Subcutaneous abdominal adipose tissue (tissue), 5 donors: ENCODE data around the gene KCNJ16.

Source experiments
- H3K27ac ChIP-seq: one replicate; pipeline ENCODE4 v1.7.0; 2013; ENCODE audit warnings: low read depth, mild to moderate bottlenecking, inconsistent platforms, low read length, moderate library complexity
- H3K27me3 ChIP-seq, 5 donors: one replicate each; pipeline ENCODE4 v1.7.0; 2013; ENCODE audit warnings: low read length in 5 of 5, inconsistent platforms in 1 of 5; ENCODE audit not compliant: control insufficient read depth in 5 of 5, insufficient read depth in 4 of 5
- H3K36me3 ChIP-seq, 5 donors: one replicate each; pipeline ENCODE4 v1.7.0; 2013; ENCODE audit warnings: low read length in 5 of 5; ENCODE audit not compliant: control insufficient read depth in 5 of 5, insufficient read depth in 5 of 5
- H3K4me1 ChIP-seq, 5 donors: one replicate each; pipeline ENCODE4 v1.7.0; 2013; ENCODE audit warnings: low read length in 5 of 5, mild to moderate bottlenecking in 3 of 5, moderate library complexity in 1 of 5; ENCODE audit not compliant: control insufficient read depth in 5 of 5, insufficient read depth in 5 of 5
- H3K4me3 ChIP-seq, 5 donors: one replicate each; pipeline ENCODE4 v1.7.0; 2013; ENCODE audit warnings: low read length in 5 of 5, low read depth in 1 of 5
- H3K9ac ChIP-seq, 5 donors: one replicate each; pipeline ENCODE4 v1.7.0; 2013; ENCODE audit warnings: low read length in 5 of 5, mild to moderate bottlenecking in 4 of 5, moderate library complexity in 3 of 5
- H3K9me3 ChIP-seq, 5 donors: one replicate each; pipeline ENCODE4 v1.7.0; 2013; ENCODE audit warnings: low read length in 5 of 5; ENCODE audit not compliant: control insufficient read depth in 5 of 5
- donor health status: healthy.
- donor health status: healthy.
- donor health status: healthy.
- donor health status: healthy.
- donor health status: healthy.

KCNJ16 gene

DNA sequence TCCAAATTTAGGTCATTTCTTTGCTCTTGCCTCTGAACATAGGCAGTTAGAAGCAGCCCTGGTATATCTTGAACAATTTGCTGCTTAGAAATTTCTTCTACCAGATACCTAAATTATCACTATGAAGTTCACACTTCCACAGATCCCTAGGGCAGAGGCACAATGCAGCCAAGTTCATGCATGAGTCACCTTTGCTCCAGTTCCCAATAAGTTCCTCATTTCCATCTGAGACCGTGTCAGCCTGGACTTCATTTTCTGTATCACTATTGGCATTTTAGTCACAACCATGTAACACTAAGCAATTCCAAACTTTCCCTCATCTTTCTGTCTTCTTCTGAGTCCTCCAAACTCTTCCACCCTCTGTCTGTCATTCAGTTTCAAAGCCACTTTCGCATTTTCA, 45.0 kb downstream of the KCNJ16 start:
- no peak overlapping the region for H3K4me3 ChIP-seq
- H3K27me3 ChIP-seq, result no peaks in the 10 kb centered on the region
- H3K9me3 ChIP-seq, result peaks cover 0 to 14% (median 12%) of the 10 kb centered on the region in 5 donors
- H3K4me1 ChIP-seq, result peaks cover 0 to 33% (median 6%) of the 10 kb centered on the region in 5 donors
- H3K9ac ChIP-seq, result no peak overlapping the region
- H3K27ac ChIP-seq, result no peak overlapping the region
- no peaks in the 10 kb centered on the region for H3K36me3 ChIP-seq

DNA sequence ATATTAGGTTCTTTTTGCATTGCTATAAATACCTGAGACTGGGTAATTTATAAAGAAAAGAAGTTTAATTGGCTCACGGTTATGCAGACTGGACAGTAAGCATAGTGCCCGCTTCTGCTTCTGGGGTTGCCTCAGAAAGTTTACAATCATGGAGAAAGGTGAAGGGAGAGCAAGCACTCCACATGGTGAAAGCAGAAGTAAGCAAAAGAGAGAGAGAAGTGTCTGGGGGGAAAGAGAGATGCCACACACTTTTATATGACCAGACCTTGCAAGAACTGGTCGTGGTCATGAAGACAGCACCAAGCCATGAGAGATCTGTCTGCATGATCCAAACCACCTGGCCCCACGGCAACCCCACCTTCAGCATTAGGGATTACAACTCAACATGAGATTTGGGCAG, 45.4 kb downstream of the KCNJ16 start:
- Histone ChIP-seq H3K36me3 (no peaks in the 10 kb centered on the region), H3K9ac (no peak overlapping the region), H3K27me3 (no peaks in the 10 kb centered on the region), H3K9me3 (peaks cover 0 to 14% (median 12%) of the 10 kb centered on the region in 5 donors), H3K4me1 (peaks cover 0 to 33% (median 6%) of the 10 kb centered on the region in 5 donors), H3K4me3 (no peak overlapping the region), H3K27ac (no peak overlapping the region)

DNA sequence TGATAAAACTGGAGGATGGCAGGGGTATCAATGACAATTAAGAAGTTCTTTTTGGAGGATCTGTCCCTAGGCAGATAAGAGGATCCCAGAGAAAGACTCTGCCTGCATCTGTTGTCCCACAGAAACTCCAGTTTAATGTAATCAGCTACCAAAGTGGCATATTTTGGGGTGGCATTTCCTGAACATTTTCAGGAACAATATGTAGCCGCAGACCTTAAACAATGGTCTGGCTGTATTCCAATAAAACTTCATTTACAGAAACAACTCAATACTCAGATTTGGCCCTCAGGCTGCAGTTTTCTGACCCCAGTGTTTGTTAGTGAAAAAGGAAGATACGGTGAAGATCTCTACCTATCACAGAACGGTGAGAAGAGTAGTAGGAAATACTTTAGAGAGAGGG, 46.1 kb downstream of the KCNJ16 start:
- no peak overlapping the region for H3K27ac ChIP-seq
- H3K9ac ChIP-seq, result no peak overlapping the region

DNA sequence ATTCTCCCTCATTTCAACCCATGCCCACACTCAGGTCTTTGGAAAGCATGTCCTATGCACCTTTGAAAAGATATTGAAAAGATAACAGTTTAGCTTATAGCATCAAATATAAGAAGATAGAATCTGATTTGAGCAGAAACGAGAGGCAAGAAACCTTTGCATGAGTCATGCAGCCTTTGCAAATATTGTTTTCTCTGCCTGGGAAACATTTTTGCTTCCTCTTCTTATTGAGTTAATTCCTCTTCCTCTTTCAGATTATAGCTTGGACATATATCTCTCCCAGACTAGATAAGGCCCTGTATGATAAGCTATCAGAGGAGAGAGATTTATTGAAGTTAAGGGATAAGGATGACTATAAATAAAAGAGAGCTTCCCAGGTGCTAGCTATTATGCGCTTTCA, 48.2 kb downstream of the KCNJ16 start:
- Histone ChIP-seq H3K27me3 (no peaks in the 10 kb centered on the region), H3K4me1 (peaks cover 0 to 33% (median 6%) of the 10 kb centered on the region in 5 donors), H3K9me3 (peaks cover 0 to 14% (median 12%) of the 10 kb centered on the region in 5 donors), H3K9ac (no peak overlapping the region), H3K27ac (no peak overlapping the region), H3K4me3 (no peak overlapping the region), H3K36me3 (no peaks in the 10 kb centered on the region)

More for the DNA sequence above, 46.1 kb downstream of the KCNJ16 start:
- Histone ChIP-seq H3K9me3 (peaks cover 0 to 14% (median 12%) of the 10 kb centered on the region in 5 donors), H3K36me3 (no peaks in the 10 kb centered on the region), H3K4me1 (peaks cover 0 to 33% (median 6%) of the 10 kb centered on the region in 5 donors), H3K4me3 (no peak overlapping the region), H3K27me3 (no peaks in the 10 kb centered on the region)

DNA sequence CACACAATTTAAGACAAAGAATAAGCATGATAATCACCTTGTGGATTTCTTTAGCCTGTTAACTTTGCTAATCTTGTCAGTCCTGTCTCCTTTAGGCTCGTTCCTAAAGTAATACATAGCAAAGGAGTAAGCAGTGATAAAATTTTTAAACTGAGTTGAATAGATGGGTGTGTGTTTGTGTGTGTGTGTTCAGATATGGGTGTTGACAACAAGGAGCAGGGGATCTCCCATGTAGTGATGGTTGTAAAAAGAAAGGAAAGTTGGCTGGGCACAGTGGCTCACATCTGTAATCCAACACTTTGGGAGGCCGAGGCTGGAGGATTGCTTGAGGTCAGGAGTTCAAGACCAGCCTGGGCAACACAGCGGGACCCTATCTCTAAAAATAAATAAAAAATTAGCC, 49.7 kb downstream of the KCNJ16 start:
- Histone ChIP-seq H3K4me3 (no peak overlapping the region), H3K27ac (no peak overlapping the region), H3K4me1 (peaks cover 0 to 29% (median 5%) of the 10 kb centered on the region in 5 donors), H3K9ac (no peak overlapping the region), H3K36me3 (no peaks in the 10 kb centered on the region), H3K9me3 (peaks cover 0 to 6% (median 3%) of the 10 kb centered on the region in 5 donors), H3K27me3 (no peaks in the 10 kb centered on the region)

DNA sequence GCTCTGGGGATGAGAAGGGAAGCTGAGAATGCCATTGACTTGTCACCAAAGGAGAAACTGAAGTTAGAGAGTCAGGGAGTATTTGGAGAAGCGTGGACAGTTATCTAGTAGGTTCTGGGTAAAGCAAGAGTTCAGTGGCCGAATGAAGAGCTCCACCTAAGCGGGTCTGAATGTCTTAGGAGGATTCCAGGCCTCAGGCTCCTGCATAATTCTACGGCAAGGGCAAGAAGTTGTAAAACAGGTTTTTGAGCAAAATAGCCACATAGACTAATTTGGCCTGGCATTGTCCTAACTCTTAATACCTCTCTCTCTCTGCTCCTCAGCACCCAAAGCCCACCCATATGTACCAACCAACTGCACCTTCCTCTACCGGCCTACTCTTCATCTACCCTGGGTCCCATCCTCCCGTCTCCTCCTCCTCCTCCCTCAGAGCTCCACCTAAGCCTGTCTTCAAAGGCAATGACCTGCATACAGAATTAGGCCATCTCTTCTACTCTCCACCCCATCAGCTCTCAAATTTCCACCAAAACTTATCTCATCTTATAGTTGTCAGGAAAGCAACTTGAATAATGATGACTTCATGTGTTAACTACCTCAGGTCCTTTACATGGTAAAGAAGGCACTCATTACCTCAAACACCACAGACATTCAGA, 52.3 kb downstream of the KCNJ16 start:
- peaks cover 0 to 12% (median 0%) of the 10 kb centered on the region in 5 donors for H3K4me1 ChIP-seq
- no peak overlapping the region for H3K9ac ChIP-seq
- no peaks in the 10 kb centered on the region for H3K9me3 ChIP-seq
- H3K4me3 ChIP-seq, result no peak overlapping the region
- H3K27ac ChIP-seq, result no peak overlapping the region
- H3K36me3 ChIP-seq, result no peaks in the 10 kb centered on the region
- no peaks in the 10 kb centered on the region for H3K27me3 ChIP-seq

DNA sequence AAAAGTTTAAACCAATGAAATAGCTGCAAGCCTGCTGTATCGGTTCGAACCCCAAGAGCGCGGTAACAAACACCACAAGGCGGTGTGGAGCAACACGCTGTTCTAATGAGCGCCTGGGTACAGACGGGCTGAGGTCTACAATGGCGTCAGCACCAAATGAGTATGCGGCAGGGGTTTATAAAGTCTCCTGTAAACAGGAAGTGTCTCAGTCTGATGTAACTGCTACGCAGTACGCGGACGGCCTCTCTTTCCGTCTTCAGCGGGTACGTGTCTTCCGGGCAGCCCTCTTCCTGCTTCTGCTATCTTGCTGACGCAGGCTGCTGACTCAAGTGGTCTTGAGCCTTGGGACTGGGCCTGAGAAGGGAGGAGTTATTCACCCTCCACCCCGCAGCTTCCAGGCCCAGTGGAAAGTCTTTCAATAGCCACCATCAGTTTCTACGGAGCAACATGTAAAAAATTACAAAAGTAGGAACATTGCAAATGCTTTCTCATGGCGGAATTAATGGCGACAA, 53.8 kb downstream of the KCNJ16 start:
- Histone ChIP-seq H3K36me3 (no peaks in the 10 kb centered on the region), H3K27ac (no peak overlapping the region), H3K4me3 (no peak overlapping the region), H3K4me1 (peaks cover 0 to 3% (median 0%) of the 10 kb centered on the region in 5 donors), H3K9ac (no peak overlapping the region), H3K9me3 (no peaks in the 10 kb centered on the region), H3K27me3 (no peaks in the 10 kb centered on the region)

DNA sequence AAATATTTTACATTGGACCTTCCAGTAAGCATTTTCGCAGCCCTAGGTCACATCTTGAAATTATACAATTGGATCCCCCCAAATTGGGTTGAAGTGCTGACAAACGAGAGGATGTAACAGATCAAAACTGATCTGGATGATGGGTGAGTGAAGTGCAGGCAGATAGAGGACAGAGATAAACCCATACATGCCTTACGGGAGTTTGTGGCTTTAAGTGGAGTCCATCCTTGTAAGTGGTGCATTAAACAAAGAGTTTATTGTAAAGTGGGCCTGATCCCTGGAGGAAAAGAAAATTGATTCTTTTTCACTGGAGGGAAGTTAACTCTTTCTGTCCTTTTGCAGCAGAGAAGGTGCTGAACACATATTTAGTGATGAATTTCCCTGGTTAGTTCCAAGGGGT, 55.3 kb downstream of the KCNJ16 start:
- H3K4me1 ChIP-seq, result no peaks in the 10 kb centered on the region

DNA sequence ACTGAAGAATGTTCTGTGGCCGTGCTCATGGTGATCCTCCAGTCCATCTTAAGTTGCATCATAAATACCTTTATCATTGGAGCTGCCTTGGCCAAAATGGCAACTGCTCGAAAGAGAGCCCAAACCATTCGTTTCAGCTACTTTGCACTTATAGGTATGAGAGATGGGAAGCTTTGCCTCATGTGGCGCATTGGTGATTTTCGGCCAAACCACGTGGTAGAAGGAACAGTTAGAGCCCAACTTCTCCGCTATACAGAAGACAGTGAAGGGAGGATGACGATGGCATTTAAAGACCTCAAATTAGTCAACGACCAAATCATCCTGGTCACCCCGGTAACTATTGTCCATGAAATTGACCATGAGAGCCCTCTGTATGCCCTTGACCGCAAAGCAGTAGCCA, 57.5 kb downstream of the KCNJ16 start:
- Histone ChIP-seq H3K9me3 (no peaks in the 10 kb centered on the region), H3K4me1 (peaks cover 0 to 8% (median 4%) of the 10 kb centered on the region in 5 donors), H3K9ac (no peak overlapping the region), H3K4me3 (no peak overlapping the region), H3K36me3 (no peaks in the 10 kb centered on the region), H3K27me3 (no peaks in the 10 kb centered on the region), H3K27ac (no peak overlapping the region)

More for the DNA sequence above, 55.3 kb downstream of the KCNJ16 start:
- Histone ChIP-seq H3K9ac (no peak overlapping the region), H3K27me3 (no peaks in the 10 kb centered on the region), H3K9me3 (no peaks in the 10 kb centered on the region), H3K36me3 (no peaks in the 10 kb centered on the region), H3K4me3 (no peak overlapping the region), H3K27ac (no peak overlapping the region)

DNA sequence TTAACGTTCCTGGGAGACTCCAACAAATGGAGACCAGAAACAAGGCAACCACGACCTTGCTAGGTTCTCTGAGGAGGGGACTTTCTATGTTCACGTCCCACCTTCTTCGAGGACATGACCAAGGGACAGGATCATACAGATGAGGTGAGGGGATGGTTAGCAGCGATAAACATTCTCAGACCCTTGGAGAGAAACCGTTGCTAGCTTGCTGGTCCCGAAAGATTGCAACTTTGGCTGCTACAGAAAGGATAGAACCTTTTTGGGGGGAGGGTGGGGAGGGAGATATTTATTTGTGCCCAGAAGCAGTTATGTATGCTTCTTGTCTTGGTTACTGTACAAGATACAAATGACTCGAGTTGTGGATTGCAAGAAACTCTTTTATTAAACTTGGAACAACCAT, 59.0 kb downstream of the KCNJ16 start:
- Histone ChIP-seq H3K27ac (no peak overlapping the region), H3K9ac (no peak overlapping the region), H3K9me3 (no peaks in the 10 kb centered on the region), H3K4me3 (no peak overlapping the region), H3K27me3 (no peaks in the 10 kb centered on the region), H3K4me1 (peaks cover 0 to 22% (median 15%) of the 10 kb centered on the region in 5 donors), H3K36me3 (no peaks in the 10 kb centered on the region)
